Stimulated activated CD4-positive, alpha-beta T cell treated with anti-CD3 and anti-CD28 coated beads, Interleukin-15, amount 100 ng/mL, for 1 hour (primary cell): Measurements from ENCODE around the gene GLRX2.
"Not testable (repeated sequence)": the region's sequence is repeated elsewhere in the genome, so short reads cannot be mapped to it uniquely, and the experiment has no call there.

Experiments used
- DNase-seq, 2 donors: peaks; one replicate each; pipeline ENCODE4 v3.0.0-alpha.2; 2020; ENCODE audit warnings: low read depth in 1 of 2, low spot score in 1 of 2

The GLRX2 gene

GRCh38 chr1:193066606-193067005, 38.6 kb downstream of the GLRX2 start:
- no peak for DNase-seq

DNA sequence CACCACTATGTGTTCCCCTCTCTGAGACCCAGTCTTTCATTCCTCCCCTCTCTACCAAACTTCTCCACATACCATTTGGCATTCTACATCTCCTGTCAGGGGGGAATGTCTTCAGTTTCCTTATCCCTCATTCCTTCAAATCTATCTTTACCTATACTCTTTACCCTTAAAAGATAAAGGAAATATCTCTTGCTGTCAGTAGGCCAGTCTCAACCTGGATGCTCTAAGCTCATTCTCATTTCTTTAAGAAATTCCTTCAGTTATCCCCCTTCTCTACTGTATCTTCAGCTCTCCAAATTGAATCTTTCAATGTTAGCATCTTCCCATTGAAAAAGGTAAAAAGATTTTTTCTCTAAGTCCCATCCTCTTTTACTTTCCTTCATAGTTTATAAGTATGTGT, 39.3 kb downstream of the GLRX2 start:
- DNase-seq = no peak

DNA sequence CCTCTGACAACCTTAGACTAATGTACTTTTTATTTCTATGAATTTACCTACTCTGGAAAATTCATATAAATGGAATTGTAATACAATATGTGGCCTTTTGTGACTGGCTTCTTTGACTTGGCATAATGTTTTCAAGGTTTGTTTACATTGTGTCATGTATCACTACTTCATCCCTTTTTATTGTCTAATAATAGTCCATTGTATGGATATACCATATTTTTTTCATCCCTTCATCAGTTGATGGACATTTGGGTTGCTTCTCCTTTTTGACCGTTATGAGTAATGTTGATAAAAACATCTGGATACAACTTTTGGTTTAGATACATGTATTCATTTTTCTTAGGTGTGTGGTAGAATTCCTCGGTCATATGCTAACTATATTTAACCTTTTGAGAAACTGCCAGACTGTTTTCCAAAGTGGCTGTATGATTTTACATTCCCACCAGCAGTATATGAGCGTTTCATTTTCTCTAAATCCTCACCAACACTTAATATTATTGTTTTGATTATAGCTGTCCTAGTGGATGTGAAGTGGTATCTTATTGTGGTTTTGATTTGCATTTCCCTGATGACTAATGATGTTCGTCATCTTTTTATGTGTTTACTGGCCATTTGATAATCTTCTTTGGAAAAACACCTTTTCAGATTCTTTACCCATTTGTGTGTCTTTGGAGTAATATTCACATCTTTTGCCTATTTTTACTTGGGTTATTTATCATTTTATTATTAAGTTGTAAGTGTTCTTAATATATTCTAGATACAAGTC, 42.3 kb downstream of the GLRX2 start:
- DNase-seq = no peak

DNA sequence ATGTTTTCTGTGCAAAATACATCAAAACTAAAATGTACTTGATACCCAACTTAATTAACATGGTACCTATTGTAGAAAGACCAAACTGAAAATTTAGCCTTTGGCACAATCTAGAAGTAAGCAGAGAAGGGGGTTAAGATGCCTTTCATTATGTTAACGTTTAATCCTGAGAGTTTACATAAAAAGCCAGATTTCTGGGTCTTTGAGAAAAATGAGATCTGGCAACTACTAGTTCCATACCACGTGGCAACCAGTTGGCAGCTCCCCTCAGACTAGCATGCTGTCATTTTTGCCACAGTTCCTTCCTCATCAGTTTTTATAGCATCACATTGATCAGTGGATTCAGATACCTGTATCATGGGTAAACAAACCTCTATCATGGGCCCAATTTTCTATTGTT, 44.3 kb downstream of the GLRX2 start:
- no peak for DNase-seq

DNA sequence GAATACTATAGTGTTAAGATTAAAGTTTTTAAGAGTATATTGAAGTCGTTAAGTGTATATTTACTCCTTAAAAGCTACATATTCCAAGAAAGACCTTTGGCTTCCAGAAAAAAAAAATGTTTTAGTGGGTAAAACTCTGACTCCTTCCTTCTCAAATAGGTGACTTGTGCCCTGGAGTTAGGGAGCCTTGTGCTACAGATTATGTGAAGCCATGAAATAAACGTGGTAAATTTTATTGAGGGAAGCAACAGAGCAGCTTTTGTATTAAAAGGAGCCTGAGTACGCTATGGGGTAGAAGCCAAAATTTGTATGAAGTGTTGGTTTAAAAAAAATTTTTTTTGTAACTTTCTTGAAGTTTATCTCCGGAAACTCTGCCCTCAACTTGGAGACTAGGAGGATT, 44.8 kb downstream of the GLRX2 start:
- no peak for DNase-seq

DNA sequence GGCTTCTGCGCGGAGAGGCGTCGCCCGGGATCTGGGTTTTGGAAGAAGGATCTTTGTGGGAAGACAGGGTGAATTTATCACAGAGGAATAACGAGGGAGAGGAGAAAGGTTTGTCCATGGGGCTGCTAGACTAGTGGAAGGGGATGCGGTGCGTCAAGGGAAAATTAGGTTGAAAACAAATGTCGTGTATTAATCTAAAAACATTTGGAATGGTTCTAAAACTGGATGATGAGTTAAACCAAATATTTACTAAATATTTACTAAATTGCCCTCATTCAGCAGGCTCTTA, 45.2 kb downstream of the GLRX2 start:
- no peak for DNase-seq

DNA sequence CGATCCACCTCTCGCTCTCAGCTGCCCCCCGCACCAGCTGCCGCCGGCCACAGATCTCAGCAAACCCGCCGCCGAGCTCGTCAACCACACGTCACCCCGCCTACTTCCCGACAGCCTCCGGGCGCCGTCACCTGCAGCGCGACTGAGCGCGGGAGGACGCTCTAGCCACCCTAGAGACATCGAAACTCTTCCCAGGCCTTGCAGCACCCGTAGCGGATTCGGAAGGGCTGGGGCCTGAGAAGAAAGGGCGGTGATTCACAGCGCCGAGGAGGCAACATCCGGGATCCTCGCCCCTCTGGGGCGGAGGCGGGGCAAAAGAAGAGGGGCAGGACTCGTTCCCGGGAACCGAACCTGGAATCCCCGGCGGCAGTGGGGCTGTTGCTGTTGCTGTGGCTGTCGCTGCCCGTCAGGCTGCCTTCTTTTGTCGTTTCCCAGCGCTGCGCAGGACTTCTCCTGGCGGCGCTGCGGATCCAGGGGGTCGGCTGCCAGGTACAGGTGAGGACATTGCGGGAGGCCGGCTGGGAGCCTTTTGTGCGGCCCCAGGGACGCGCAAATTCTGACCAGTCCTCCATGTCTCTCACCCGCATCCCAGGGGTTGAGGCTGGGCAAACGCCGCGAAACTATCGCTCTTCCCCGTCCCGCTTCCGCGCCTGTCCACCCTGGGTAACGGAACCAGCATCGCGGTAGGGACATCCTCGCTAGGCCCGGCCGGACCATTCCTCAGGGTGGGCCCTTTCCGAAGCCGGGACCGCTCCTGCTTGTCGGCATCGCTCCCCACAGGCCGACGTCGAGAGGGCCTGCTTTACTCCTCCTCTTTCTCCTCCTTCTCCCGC, 45.7 kb downstream of the GLRX2 start, which contains the start of the genes RO60 and UCHL5:
TSS of gene RO60 (plus strand) at position 331 of the 833 bp plus-strand sequence. CDS start 9,443 bp downstream, outside the sequence.
TSS of gene UCHL5 (minus strand) at position 79 of the 833 bp plus-strand sequence. CDS start 100 bp downstream, outside the sequence.
- peak; percentile 83 to 85 for DNase-seq

DNA sequence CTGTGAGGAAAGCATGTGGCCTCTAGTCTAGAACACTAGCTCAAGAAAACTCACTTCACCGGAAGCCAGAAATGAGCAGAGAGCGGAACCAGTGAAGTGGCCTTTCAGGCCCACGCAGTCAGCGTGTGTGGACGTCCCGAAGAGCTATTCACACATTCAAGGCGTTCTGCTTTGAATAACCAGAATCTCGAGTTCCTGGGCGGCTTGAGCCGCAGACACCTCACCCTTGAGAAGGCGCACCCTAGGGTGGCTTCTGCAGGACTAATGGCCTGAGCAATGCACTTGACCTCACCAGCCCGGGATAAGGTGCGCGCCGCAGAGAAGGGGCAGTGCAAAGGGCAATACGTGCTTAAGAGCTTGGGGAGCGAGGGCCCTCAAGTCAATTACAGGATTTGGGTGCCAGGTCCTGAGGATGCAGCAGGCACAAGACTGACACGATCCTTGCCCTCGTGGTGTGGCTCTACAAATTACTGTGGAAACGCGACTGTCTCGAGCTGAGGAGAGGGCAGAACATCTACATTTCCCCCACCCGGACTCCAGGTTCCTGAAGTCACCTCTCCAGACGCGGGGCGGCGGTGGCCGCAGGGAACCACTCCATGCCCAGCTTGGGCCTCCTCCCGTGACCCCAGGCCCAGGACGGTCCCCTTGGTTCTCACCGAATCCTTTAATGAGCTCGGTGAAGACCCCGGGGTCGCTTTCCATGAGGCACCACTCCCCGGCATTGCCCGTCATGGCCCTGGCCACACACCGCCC, 46.5 kb downstream of the GLRX2 start:
- peak; percentile 12 to 22 for DNase-seq

DNA sequence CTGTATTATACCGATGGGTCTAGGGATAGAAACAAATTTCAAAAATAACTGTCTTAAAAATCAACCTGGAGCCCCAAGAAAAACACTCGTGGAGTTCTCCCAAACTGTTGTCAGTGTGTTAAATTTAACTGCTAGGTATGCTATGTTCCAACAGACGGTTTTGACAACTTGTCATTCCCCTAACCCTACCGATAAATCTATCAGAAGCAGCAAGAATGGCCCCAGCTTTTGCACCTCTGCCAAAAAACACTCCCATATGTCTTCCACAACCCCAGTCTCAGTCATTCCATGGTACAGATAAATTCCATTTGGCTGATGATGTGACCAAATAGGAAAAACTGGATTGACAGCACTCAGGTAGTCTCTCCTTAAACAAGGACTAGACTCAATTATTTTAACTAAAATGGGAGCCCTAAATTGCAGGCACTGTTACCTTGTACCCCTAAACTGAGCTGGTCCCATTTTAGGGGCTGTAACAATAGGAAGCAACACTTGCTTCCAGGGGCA, 51.0 kb downstream of the GLRX2 start:
- no peak for DNase-seq

DNA sequence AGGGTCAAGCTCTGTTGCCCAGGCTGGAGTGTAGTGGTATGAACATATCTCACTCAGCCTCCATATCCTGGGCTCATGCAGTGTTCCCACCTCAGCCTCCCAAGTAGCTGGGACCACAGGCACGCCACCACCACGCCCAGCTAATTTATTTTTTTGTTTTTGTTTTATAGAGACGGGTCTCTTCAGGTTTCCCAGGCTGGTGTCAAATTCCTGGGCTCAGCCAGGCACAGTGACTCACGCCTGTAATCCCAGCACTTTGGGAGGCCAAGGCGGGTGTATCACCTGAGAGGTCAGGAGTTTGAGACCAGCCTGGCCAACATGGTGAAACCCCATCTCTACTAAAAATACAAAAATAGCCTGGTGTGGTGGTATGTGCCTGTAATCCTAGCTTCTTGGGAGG, 56.3 kb downstream of the GLRX2 start:
- not testable (repeated sequence) for DNase-seq
